Activated T-cell treated with anti-CD3 and anti-CD28 coated beads, Interleukin-2, amount 50 U/mL, for 72 hours (primary cell): Measurements from ENCODE around the gene IKZF3. TPM values are rescaled to one million over a fixed set of nuclear protein-coding genes. Genes with fewer than 3 reads are reported as not detected.
"Not testable (repeated sequence)": the region's sequence is repeated elsewhere in the genome, so short reads cannot be mapped to it uniquely, and the experiment has no call there.

Experiments used
- ATAC-seq, 2 donors: fragments of 150-1000 bp; cut with Tn5 transposase; replicated peaks in 1 of 2; 2 replicates each; pipeline ENCODE4 v1.10.0; 2021; ENCODE audit warnings: moderate library complexity in 2 of 2, mild to moderate bottlenecking in 1 of 2
- DNase-seq, 2 donors: peaks; one replicate each; pipeline ENCODE4 v3.0.0; 2021 to 2022; ENCODE audit warnings: mixed read lengths in 1 of 2
- H3K27ac Mint-ChIP-seq: one replicate; pipeline ENCODE4 v1.8.0; 2022; ENCODE audit warnings: mild to moderate bottlenecking, moderate library complexity, mixed read lengths
- H3K27me3 Mint-ChIP-seq: one replicate; pipeline ENCODE4 v1.8.0; 2022; ENCODE audit warnings: low read depth, mixed read lengths
- H3K36me3 Mint-ChIP-seq, 2 donors: one replicate each; pipeline ENCODE4 v1.8.0; 2022; ENCODE audit warnings: mixed read lengths in 2 of 2, mild to moderate bottlenecking in 1 of 2; ENCODE audit not compliant: insufficient read depth in 2 of 2
- H3K4me1 Mint-ChIP-seq: one replicate; pipeline ENCODE4 v1.8.0; 2022; ENCODE audit warnings: low read depth, mixed read lengths
- H3K4me3 Mint-ChIP-seq, 2 donors: one replicate each; pipeline ENCODE4 v1.8.0; 2022; ENCODE audit warnings: mild to moderate bottlenecking in 2 of 2, mixed read lengths in 2 of 2, moderate library complexity in 2 of 2
- H3K9me3 Mint-ChIP-seq, 2 donors: one replicate each; pipeline ENCODE4 v1.8.0; 2022; ENCODE audit warnings: mixed read lengths in 2 of 2
- total RNA-seq, 2 donors: library from RNA; stranded (reverse); gene quantifications; one replicate each; pipeline ENCODE4 v1.2.3, GENCODE V29; 2022

The IKZF3 gene
- total RNA-seq, 2 donors from 2014 or later: 70.7 to 78.9 TPM

- ATAC-seq (no peak), DNase-seq (no peak)
- Mint-ChIP-seq H3K27me3 (no peaks in the 10 kb centered on the region), H3K36me3 (no peaks in the 10 kb centered on the region), H3K4me3 (no peak overlapping the region), H3K9me3 (no peaks in the 10 kb centered on the region), H3K4me1 (no peaks in the 10 kb centered on the region), H3K27ac (no peak overlapping the region)
These were observed 147.9 kb downstream of the IKZF3 start for GRCh38 chr17:39716073-39716818.

- no peaks in the 10 kb centered on the region for H3K27me3 Mint-ChIP-seq
- DNase-seq: no peak
- H3K4me3 Mint-ChIP-seq: no peak overlapping the region
- no peaks in the 10 kb centered on the region for H3K9me3 Mint-ChIP-seq
- ATAC-seq: no peak
- no peaks in the 10 kb centered on the region for H3K4me1 Mint-ChIP-seq
- H3K27ac Mint-ChIP-seq: no peak overlapping the region
- H3K36me3 Mint-ChIP-seq: no peaks in the 10 kb centered on the region
These were observed 148.6 kb downstream of the IKZF3 start for GRCh38 chr17:39715375-39716072.

GRCh38 chr17:39714234-39714633, 149.9 kb downstream of the IKZF3 start:
- H3K4me3 Mint-ChIP-seq: no peak overlapping the region
- no peaks in the 10 kb centered on the region for H3K36me3 Mint-ChIP-seq
- H3K27ac Mint-ChIP-seq: no peak overlapping the region
- H3K4me1 Mint-ChIP-seq: no peaks in the 10 kb centered on the region
- no peaks in the 10 kb centered on the region for H3K9me3 Mint-ChIP-seq
- DNase-seq: no peak
- H3K27me3 Mint-ChIP-seq: no peaks in the 10 kb centered on the region
- ATAC-seq: no peak

- DNase-seq: no peak
- Mint-ChIP-seq H3K4me1 (peaks cover 6% of the 10 kb centered on the region), H3K4me3 (no peak overlapping the region), H3K36me3 (no peaks in the 10 kb centered on the region), H3K9me3 (no peaks in the 10 kb centered on the region), H3K27ac (no peak overlapping the region), H3K27me3 (no peaks in the 10 kb centered on the region)
- ATAC-seq: no peak
These were observed 152.3 kb downstream of the IKZF3 start for GRCh38 chr17:39711851-39712250.

- not testable (repeated sequence) for H3K9me3 Mint-ChIP-seq, DNase-seq, H3K4me1 Mint-ChIP-seq, H3K27ac Mint-ChIP-seq, H3K4me3 Mint-ChIP-seq, H3K27me3 Mint-ChIP-seq, H3K36me3 Mint-ChIP-seq, ATAC-seq
These were observed 153.0 kb downstream of the IKZF3 start for GRCh38 chr17:39711071-39711470.

GRCh38 chr17:39709998-39710964, 153.8 kb downstream of the IKZF3 start:
- ATAC-seq: no peak
- no peaks in the 10 kb centered on the region for H3K36me3 Mint-ChIP-seq

GRCh38 chr17:39709319-39709997, 154.7 kb downstream of the IKZF3 start:
- Mint-ChIP-seq H3K27ac (no peak overlapping the region), H3K4me1 (peaks cover 7% of the 10 kb centered on the region), H3K36me3 (no peaks in the 10 kb centered on the region), H3K4me3 (no peak overlapping the region), H3K27me3 (no peaks in the 10 kb centered on the region), H3K9me3 (no peaks in the 10 kb centered on the region)
- ATAC-seq (no peak), DNase-seq (no peak)

More at GRCh38 chr17:39709998-39710964, 153.8 kb downstream of the IKZF3 start:
- no peak for DNase-seq
- Mint-ChIP-seq H3K27me3 (no peaks in the 10 kb centered on the region), H3K4me3 (no peak overlapping the region), H3K9me3 (no peaks in the 10 kb centered on the region), H3K27ac (no peak overlapping the region), H3K4me1 (peaks cover 7% of the 10 kb centered on the region)

Other genes starting within 250 kb of the IKZF3 start
- gene PPP1R1B, start 237.4 kb downstream of the IKZF3 start, total RNA-seq: not detected
- 10 to 100 TPM; 63.5 to 65.1 TPM for gene STARD3, start 227.2 kb downstream of the IKZF3 start, total RNA-seq
- gene TCAP, start 199.0 kb downstream of the IKZF3 start, total RNA-seq: 1 to 10 TPM; 1.4 to 1.5 TPM
- under 1 TPM; 0.41 to 0.67 TPM for gene PNMT, start 195.9 kb downstream of the IKZF3 start, total RNA-seq
- 10 to 100 TPM in 1 of 2 donors, 1 to 10 TPM in 1; 8.5 to 12.8 TPM for gene PGAP3, start 176.3 kb downstream of the IKZF3 start, total RNA-seq
- 10 to 100 TPM in 1 of 2 donors, 1 to 10 TPM in 1; 8.2 to 12.1 TPM for gene ERBB2, start 164.2 kb downstream of the IKZF3 start, total RNA-seq
- 10 to 100 TPM; 39.4 to 40.1 TPM for gene MIEN1, start 133.8 kb downstream of the IKZF3 start, total RNA-seq
- 1 to 10 TPM; 3.5 to 6.0 TPM for gene GRB7, start 126.4 kb downstream of the IKZF3 start, total RNA-seq
- under 1 TPM; 0.36 to 0.81 TPM for gene ZPBP2, start 3.9 kb upstream of the IKZF3 start, total RNA-seq
- gene GSDMB, start 54.3 kb upstream of the IKZF3 start, total RNA-seq: 10 to 100 TPM; 57.0 to 58.0 TPM
- gene ORMDL3, start 63.3 kb upstream of the IKZF3 start, total RNA-seq: 100 to 1,000 TPM; 104 to 114 TPM
- gene LRRC3C, start 63.4 kb upstream of the IKZF3 start, total RNA-seq: not detected
- 1 to 10 TPM; 2.1 to 4.6 TPM for gene GSDMA, start 98.7 kb upstream of the IKZF3 start, total RNA-seq
- 100 to 1,000 TPM in 1 of 2 donors, 10 to 100 TPM in 1; 95.5 to 103 TPM for gene PSMD3, start 116.5 kb upstream of the IKZF3 start, total RNA-seq
- not detected for gene CSF3, start 151.1 kb upstream of the IKZF3 start, total RNA-seq
- 10 to 100 TPM; 82.6 to 97.0 TPM for gene MED24, start 190.1 kb upstream of the IKZF3 start, total RNA-seq
- 10 to 100 TPM; 12.2 to 14.7 TPM for gene THRA, start 198.7 kb upstream of the IKZF3 start, total RNA-seq
- gene NR1D1, start 236.3 kb upstream of the IKZF3 start, total RNA-seq: 1 to 10 TPM; 4.5 to 6.3 TPM